Measurements from ENCODE around the gene SRGAP3.

SRGAP3 gene

DNA sequence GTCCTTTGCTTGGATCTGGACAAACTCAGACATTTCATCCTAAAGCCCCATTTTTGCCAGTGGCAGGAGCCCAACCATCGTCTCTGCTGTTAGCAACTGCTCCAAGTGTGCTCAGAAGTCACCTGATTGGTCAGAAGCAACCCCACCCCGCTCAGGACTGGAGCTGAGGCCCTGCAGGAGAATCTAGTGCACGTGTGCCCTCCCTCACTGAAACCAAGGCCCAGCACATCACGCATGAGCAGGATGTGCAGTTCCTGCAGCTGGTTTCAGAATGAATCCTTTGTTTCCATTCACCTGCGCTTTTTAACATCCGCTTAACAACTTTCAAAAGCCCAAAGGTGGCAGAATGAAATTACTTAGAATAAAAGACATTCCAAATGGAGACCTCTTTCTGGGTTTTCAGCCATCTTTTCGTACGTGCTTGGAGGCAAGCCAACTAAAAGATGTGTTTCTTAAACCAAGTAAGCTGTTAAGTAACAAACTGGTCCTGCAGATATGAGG is 81.2 kb downstream of the SRGAP3 start:
- peak; percentile 25; the same call in 1 of the 3 replicates for ATAC-seq
- no peak for TF ChIP-seq RARB (CRISPR knock-in tag; IDR thresholded peaks at IDR 0.05)
- TF ChIP-seq ESRRG (CRISPR knock-in tag; IDR thresholded peaks at IDR 0.05) = no peak
- no peak for TF ChIP-seq ZFP30 (CRISPR knock-in tag; IDR thresholded peaks at IDR 0.05)
- TF ChIP-seq, protein P1, sequence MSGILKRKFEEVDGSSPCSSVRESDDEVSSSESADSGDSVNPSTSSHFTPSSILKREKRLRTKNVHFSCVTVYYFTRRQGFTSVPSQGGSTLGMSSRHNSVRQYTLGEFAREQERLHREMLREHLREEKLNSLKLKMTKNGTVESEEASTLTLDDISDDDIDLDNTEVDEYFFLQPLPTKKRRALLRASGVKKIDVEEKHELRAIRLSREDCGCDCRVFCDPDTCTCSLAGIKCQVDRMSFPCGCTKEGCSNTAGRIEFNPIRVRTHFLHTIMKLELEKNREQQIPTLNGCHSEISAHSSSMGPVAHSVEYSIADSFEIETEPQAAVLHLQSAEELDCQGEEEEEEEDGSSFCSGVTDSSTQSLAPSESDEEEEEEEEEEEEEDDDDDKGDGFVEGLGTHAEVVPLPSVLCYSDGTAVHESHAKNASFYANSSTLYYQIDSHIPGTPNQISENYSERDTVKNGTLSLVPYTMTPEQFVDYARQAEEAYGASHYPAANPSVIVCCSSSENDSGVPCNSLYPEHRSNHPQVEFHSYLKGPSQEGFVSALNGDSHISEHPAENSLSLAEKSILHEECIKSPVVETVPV (CRISPR knock-in tag; IDR thresholded peaks at IDR 0.05) = no peak
- TF ChIP-seq, protein P2, sequence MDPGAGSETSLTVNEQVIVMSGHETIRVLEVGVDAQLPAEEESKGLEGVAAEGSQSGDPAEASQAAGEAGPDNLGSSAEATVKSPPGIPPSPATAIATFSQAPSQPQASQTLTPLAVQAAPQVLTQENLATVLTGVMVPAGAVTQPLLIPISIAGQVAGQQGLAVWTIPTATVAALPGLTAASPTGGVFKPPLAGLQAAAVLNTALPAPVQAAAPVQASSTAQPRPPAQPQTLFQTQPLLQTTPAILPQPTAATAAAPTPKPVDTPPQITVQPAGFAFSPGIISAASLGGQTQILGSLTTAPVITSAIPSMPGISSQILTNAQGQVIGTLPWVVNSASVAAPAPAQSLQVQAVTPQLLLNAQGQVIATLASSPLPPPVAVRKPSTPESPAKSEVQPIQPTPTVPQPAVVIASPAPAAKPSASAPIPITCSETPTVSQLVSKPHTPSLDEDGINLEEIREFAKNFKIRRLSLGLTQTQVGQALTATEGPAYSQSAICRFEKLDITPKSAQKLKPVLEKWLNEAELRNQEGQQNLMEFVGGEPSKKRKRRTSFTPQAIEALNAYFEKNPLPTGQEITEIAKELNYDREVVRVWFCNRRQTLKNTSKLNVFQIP (CRISPR knock-in tag; IDR thresholded peaks at IDR 0.05; ENCODE audit: borderline replicate concordance, low read depth) = no peak
- no peak for TF ChIP-seq GLIS3 (CRISPR knock-in tag; IDR thresholded peaks at IDR 0.05)
- no peak for TF ChIP-seq CSDC2 (CRISPR knock-in tag; IDR thresholded peaks at IDR 0.05)
- TF ChIP-seq TCF4 (CRISPR knock-in tag; IDR thresholded peaks at IDR 0.05; ENCODE audit: borderline replicate concordance) = no peak
- no peak for TF ChIP-seq ZFP3 (CRISPR knock-in tag; IDR thresholded peaks at IDR 0.05)
- TF ChIP-seq TOX (CRISPR knock-in tag; IDR thresholded peaks at IDR 0.05; ENCODE audit: borderline replicate concordance) = no peak
- TF ChIP-seq ZNF565 (CRISPR knock-in tag; conservative IDR thresholded peaks at IDR 0.05; ENCODE audit: low read depth) = no peak
- no peak for TF ChIP-seq SNAI2 (CRISPR knock-in tag; IDR thresholded peaks at IDR 0.05)
- TF ChIP-seq, protein P3, sequence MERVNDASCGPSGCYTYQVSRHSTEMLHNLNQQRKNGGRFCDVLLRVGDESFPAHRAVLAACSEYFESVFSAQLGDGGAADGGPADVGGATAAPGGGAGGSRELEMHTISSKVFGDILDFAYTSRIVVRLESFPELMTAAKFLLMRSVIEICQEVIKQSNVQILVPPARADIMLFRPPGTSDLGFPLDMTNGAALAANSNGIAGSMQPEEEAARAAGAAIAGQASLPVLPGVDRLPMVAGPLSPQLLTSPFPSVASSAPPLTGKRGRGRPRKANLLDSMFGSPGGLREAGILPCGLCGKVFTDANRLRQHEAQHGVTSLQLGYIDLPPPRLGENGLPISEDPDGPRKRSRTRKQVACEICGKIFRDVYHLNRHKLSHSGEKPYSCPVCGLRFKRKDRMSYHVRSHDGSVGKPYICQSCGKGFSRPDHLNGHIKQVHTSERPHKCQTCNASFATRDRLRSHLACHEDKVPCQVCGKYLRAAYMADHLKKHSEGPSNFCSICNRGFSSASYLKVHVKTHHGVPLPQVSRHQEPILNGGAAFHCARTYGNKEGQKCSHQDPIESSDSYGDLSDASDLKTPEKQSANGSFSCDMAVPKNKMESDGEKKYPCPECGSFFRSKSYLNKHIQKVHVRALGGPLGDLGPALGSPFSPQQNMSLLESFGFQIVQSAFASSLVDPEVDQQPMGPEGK (CRISPR knock-in tag; IDR thresholded peaks at IDR 0.05; ENCODE audit: borderline replicate concordance) = no peak
- TF ChIP-seq, protein P4, sequence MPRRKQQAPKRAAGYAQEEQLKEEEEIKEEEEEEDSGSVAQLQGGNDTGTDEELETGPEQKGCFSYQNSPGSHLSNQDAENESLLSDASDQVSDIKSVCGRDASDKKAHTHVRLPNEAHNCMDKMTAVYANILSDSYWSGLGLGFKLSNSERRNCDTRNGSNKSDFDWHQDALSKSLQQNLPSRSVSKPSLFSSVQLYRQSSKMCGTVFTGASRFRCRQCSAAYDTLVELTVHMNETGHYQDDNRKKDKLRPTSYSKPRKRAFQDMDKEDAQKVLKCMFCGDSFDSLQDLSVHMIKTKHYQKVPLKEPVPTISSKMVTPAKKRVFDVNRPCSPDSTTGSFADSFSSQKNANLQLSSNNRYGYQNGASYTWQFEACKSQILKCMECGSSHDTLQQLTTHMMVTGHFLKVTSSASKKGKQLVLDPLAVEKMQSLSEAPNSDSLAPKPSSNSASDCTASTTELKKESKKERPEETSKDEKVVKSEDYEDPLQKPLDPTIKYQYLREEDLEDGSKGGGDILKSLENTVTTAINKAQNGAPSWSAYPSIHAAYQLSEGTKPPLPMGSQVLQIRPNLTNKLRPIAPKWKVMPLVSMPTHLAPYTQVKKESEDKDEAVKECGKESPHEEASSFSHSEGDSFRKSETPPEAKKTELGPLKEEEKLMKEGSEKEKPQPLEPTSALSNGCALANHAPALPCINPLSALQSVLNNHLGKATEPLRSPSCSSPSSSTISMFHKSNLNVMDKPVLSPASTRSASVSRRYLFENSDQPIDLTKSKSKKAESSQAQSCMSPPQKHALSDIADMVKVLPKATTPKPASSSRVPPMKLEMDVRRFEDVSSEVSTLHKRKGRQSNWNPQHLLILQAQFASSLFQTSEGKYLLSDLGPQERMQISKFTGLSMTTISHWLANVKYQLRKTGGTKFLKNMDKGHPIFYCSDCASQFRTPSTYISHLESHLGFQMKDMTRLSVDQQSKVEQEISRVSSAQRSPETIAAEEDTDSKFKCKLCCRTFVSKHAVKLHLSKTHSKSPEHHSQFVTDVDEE (CRISPR knock-in tag; IDR thresholded peaks at IDR 0.05) = no peak
- no peak for TF ChIP-seq OSR1 (CRISPR knock-in tag; IDR thresholded peaks at IDR 0.05)
- no peak for TF ChIP-seq ZC3H10 (CRISPR knock-in tag; IDR thresholded peaks at IDR 0.05)
- no peak for TF ChIP-seq ZNF8 (CRISPR knock-in tag; IDR thresholded peaks at IDR 0.05)
- no peak for TF ChIP-seq ISL1 (CRISPR knock-in tag; IDR thresholded peaks at IDR 0.05)
- TF ChIP-seq PPARA (CRISPR knock-in tag; IDR thresholded peaks at IDR 0.05; ENCODE audit: borderline replicate concordance) = no peak
- TF ChIP-seq, protein P5, sequence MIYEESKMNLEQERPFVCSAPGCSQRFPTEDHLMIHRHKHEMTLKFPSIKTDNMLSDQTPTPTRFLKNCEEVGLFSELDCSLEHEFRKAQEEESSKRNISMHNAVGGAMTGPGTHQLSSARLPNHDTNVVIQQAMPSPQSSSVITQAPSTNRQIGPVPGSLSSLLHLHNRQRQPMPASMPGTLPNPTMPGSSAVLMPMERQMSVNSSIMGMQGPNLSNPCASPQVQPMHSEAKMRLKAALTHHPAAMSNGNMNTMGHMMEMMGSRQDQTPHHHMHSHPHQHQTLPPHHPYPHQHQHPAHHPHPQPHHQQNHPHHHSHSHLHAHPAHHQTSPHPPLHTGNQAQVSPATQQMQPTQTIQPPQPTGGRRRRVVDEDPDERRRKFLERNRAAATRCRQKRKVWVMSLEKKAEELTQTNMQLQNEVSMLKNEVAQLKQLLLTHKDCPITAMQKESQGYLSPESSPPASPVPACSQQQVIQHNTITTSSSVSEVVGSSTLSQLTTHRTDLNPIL (CRISPR knock-in tag; IDR thresholded peaks at IDR 0.05; ENCODE audit: low read depth) = no peak

DNA sequence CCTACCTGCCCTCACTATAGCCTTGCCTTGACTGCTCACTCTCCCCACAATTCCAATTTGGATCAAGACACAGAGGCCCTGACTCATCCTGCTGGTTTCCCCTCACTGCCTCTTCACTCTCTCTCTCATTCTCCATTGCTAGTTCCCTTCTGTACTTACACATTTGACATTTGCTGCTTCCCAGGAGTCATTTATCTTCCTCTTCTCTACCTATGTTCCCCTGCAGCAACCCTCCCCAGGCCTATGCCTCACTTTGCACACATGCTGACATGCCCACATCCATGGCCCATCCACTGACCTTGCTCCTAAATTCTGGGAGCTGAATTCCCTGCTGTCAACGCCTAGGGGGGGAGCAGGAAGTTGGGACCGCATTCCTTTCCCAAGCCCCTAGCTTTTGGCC is 82.2 kb downstream of the SRGAP3 start:
- TF ChIP-seq, protein P4 (CRISPR knock-in tag; IDR thresholded peaks at IDR 0.05) = no peak
- no peak for TF ChIP-seq TCF4 (CRISPR knock-in tag; IDR thresholded peaks at IDR 0.05; ENCODE audit: borderline replicate concordance)
- TF ChIP-seq SNAI2 (CRISPR knock-in tag; IDR thresholded peaks at IDR 0.05) = no peak
- TF ChIP-seq ZC3H10 (CRISPR knock-in tag; IDR thresholded peaks at IDR 0.05) = no peak
- no peak for TF ChIP-seq RARB (CRISPR knock-in tag; IDR thresholded peaks at IDR 0.05)
- ATAC-seq = no peak
